K562 (cell line): ENCODE results near the gene SIRPB2. TPM values are rescaled to one million over a fixed set of nuclear protein-coding genes. Genes with fewer than 3 reads are reported as not detected.

Experiments used
- ATAC-seq: fragments of 200-7000 bp; cut with Tn5 transposase; 3 replicates; pipeline ENCODE4 v1.9.1; 2020; ENCODE audit warnings: moderate library complexity
- BruUV-seq: library from RNA; stranded (reverse); fragments of 400-500 nt; replicated peaks from 2 replicates; lab custom pipeline; 2021; lab: Mats Ljungman, UMichigan
- CTCF ChIA-PET: fragments of 300-600 bp; formaldehyde crosslinking; extraction: SDS; loops from one replicate; lab custom pipeline; 2021; ENCODE audit warnings: low intra/inter-chr PET ratio; lab: Yijun Ruan, JAX
- POLR2A ChIA-PET: fragments of 300-600, 350-650 bp; sonication (Branson Sonifier 250); formaldehyde crosslinking; extraction: SDS; loops from one replicate; lab custom pipeline; 2021; ENCODE audit warnings: antibody characterized with exemption, inconsistent platforms; lab: Yijun Ruan, JAX
- DNase-seq, 4 experiments: peaks; one replicate each; pipeline versions ENCODE4 v3.0.0 to v3.0.0-alpha.2; 2011 to 2018; ENCODE audit warnings: low spot score in 3 of 4, mixed read lengths in 3 of 4; ENCODE audit errors: extremely low read depth in 1 of 4
- FAIRE-seq: peaks from 2 replicates; lab custom pipeline; 2011; peaks lifted over from hg19 to GRCh38; lab: Jason Lieb, UNC
- H2AFZ ChIP-seq: 2 replicates; pipeline ENCODE4 v1.6.0; 2011; ENCODE audit warnings: low read depth, low read length, control low read depth, inconsistent platforms
- H3K27ac ChIP-seq: fragments of 200-600 bp; 3 replicates; pipeline ENCODE4 v1.8.0; 2011; ENCODE audit warnings: low read depth, mild to moderate bottlenecking, control low read depth, inconsistent platforms, low read length, moderate library complexity, mixed read lengths; ENCODE audit errors: extremely low read depth
- H3K27me3 ChIP-seq, 2 experiments: fragments of 300-600 bp in 1 of 2; 2 replicates in 1 of 2; 3 replicates in 1 of 2; pipeline versions ENCODE4 v1.6.0 to v1.8.0; 2011; ENCODE audit warnings: inconsistent platforms in 2 of 2, low read length in 2 of 2, mild to moderate bottlenecking in 1 of 2, mixed read lengths in 1 of 2, moderate library complexity in 1 of 2; ENCODE audit not compliant: control insufficient read depth in 2 of 2, insufficient read depth in 2 of 2
- H3K36me3 ChIP-seq: fragments of 300-600 bp; 3 replicates; pipeline ENCODE4 v1.8.0; 2011; ENCODE audit warnings: mild to moderate bottlenecking, low read length, inconsistent platforms; ENCODE audit not compliant: control insufficient read depth, insufficient read depth
- H3K4me1 ChIP-seq, 2 experiments: fragments of 200-600 bp in 1 of 2; replicated peaks in 1 of 2; 2 replicates in 1 of 2; 3 replicates in 1 of 2; pipeline versions ENCODE4 v1.5.1 to v1.8.0; 2011; ENCODE audit warnings: inconsistent platforms in 2 of 2, low read length in 2 of 2, mild to moderate bottlenecking in 1 of 2, mixed read lengths in 1 of 2, moderate library complexity in 1 of 2; ENCODE audit not compliant: control insufficient read depth in 2 of 2, insufficient read depth in 2 of 2
- H3K4me2 ChIP-seq: 2 replicates; pipeline ENCODE4 v1.6.1; 2011; ENCODE audit warnings: low read length, control low read depth, inconsistent platforms, mixed read lengths; ENCODE audit not compliant: insufficient read depth
- H3K4me3 ChIP-seq: fragments of 200-600 bp; sonication (generic), shearing (Covaris generic); 2 replicates; pipeline ENCODE4 v1.5.1; 2016; ENCODE audit warnings: control low read depth, inconsistent platforms
- H3K79me2 ChIP-seq: fragments of 200-600 bp; 3 replicates; pipeline ENCODE4 v1.8.0; 2011; ENCODE audit warnings: low read length, inconsistent platforms; ENCODE audit not compliant: control insufficient read depth, insufficient read depth
- H3K9ac ChIP-seq, 2 experiments: 2 replicates each; pipeline versions ENCODE4 v1.6.0 to v1.6.1; 2011; ENCODE audit warnings: low read depth in 2 of 2, low read length in 2 of 2, control low read depth in 1 of 2, inconsistent platforms in 1 of 2, mild to moderate bottlenecking in 1 of 2, mixed read lengths in 1 of 2; ENCODE audit not compliant: insufficient read depth in 1 of 2
- H3K9me1 ChIP-seq: one replicate; pipeline ENCODE4 v1.6.0; 2011; ENCODE audit warnings: inconsistent platforms, mild to moderate bottlenecking, low read length, moderate library complexity; ENCODE audit not compliant: control insufficient read depth, insufficient read depth
- H3K9me3 ChIP-seq: replicated peaks from 2 replicates; pipeline ENCODE4 v1.5.1; 2011; ENCODE audit warnings: low read depth, low read length, inconsistent platforms; ENCODE audit not compliant: control insufficient read depth, insufficient read depth
- H4K20me1 ChIP-seq: replicated peaks from 2 replicates; pipeline ENCODE4 v1.6.1; 2011; ENCODE audit warnings: low read length, inconsistent platforms, mixed read lengths; ENCODE audit not compliant: control insufficient read depth, insufficient read depth
- NRF1 ChIP-seq, 2 experiments: fragments of 450-650 bp; IDR thresholded peaks in 1 of 2; conservative IDR thresholded peaks in 1 of 2; 2 replicates each; pipeline ENCODE4 v1.6.1; 2014; ENCODE audit warnings: mild to moderate bottlenecking in 2 of 2
- TARDBP ChIP-seq: fragments of 450-650 bp; IDR thresholded peaks from 2 replicates; pipeline ENCODE4 v1.6.1; 2016
- ZNF121 ChIP-seq: sonication (generic); formaldehyde crosslinking; conservative IDR thresholded peaks from 2 replicates; pipeline ENCODE4 v1.8.0; 2022; ENCODE audit warnings: missing genetic modification reagents
- WGBS: fragments of 100-300 bp; shearing (Covaris generic); methylation state at CpG from one replicate; pipeline ENCODE4 v1.1.6; 2016; ENCODE audit warnings: low coverage, mixed read lengths; ENCODE audit not compliant: insufficient coverage; ENCODE audit errors: missing lambda C conversion rate; 5-methylcytosine and 5-hydroxymethylcytosine counted together
- in situ Hi-C: fragments of 300-500 bp; cut with MboI; formaldehyde crosslinking; loops from 4 replicates; pipeline ENCODE4 v1.15.0; 2018; ENCODE audit warnings: inconsistent platforms, mixed read lengths
- intact Hi-C: fragments of 100-400 bp; cut with micrococcal nuclease; formaldehyde crosslinking; loops from 2 replicates; pipeline ENCODE4 v1.14.2; 2022
- polyA plus RNA-seq, 8 experiments: library from polyadenylated mRNA; depleted of rRNA in 4 of 8; stranded (reverse) in 5 of 8; unstranded in 3 of 8; fragments of >200 nt; fragmentation: Nextera tagmentation in 2 of 8; fragmentation: Illumina TruSeq in 1 of 8; extraction: Ambion mirVana in 2 of 8; extraction: Trizol in 1 of 8; gene quantifications; 2 replicates each; pipeline versions ENCODE4 v1.2.1 to v1.2.3, GENCODE V29; 2011 to 2014; ENCODE audit warnings: inconsistent platforms in 1 of 8, missing spikeins in 1 of 8
- total RNA-seq, 7 experiments: library from RNA; depleted of rRNA in 6 of 7; stranded (reverse); fragments of >200 nt in 6 of 7; fragmentation: Illumina TruSeq in 2 of 7; extraction: Trizol in 2 of 7; gene quantifications; 2 replicates each; pipeline versions ENCODE4 v1.2.1 to v1.2.3, GENCODE V29; 2011 to 2021; ENCODE audit warnings: low replicate concordance in 1 of 7
- TF ChIP-seq, protein P1 (sequence below): fragments of 250-450 bp; sonication (Bioruptor Pico); IDR thresholded peaks from 2 replicates; pipeline ENCODE4 v1.8.0; 2022; ENCODE audit warnings: moderate library complexity, mild to moderate bottlenecking, inconsistent platforms
- TF ChIP-seq, protein P2 (sequence below): fragments of 450-650 bp; IDR thresholded peaks from 2 replicates; pipeline ENCODE4 v1.6.1; 2016; ENCODE audit warnings: mild to moderate bottlenecking, moderate library complexity
- TF ChIP-seq, protein P3 (sequence below): fragments of 250-450 bp; sonication (Bioruptor Pico); IDR thresholded peaks from 2 replicates; pipeline ENCODE4 v1.4.0; 2020; ENCODE audit warnings: mild to moderate bottlenecking

The SIRPB2 gene
- total and polyA plus RNA-seq, 9 of the 15 experiments (the other 6 are each of a cell fraction or from before 2014, with no cell fraction given): 0.07 TPM; not detected in 7

DNA sequence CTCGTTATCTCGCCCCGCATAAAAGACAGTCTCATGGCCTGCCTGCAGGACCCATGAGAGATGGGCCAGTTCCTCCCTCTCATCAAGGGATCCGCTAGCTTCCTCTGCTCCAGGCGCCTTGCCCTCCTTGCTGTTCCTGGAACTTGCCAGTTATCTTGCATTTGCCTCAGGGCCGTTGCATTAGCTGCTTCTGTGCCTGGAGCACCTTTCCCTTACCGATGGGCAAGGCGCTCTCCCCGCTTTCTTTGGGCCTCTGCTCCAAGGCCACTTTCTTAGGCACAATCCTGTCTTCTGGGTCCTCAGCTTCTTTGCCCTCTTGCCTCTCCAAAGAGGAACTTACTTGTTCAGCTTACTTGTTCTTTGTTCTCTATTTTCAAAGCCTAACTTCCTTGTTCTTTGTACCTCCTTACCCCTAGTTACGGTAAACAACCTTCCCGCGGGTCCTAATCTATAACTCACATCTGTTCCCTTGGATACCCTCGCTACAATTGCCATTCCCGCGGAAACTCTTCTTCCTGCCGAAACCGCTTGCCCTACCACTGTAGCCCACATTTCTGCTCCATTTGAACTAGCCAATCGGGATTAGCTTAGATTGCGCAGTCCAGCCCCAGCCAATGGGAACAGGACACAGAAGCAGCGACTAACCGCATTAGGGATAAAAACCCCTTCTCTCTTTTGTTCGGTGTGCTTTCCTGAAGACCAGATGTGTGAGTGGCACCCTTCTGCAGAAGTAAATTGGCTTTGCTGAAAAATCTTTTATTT lies 23.7 kb downstream of the SIRPB2 start:
- Histone ChIP-seq H3K27ac (peak overlapping the region; percentile 90), H3K79me2 (peaks cover 39% of the 10 kb centered on the region), H3K9ac (peak overlapping the region; percentile 75 to 89), H3K9me1 (no peaks in the 10 kb centered on the region), H3K27me3 (no peaks in the 10 kb centered on the region), H3K36me3 (peaks cover 32% of the 10 kb centered on the region), H3K4me3 (peak overlapping the region; percentile 97), H3K4me2 (peak overlapping the region; percentile 88), H3K9me3 (no peaks in the 10 kb centered on the region), H4K20me1 (peaks cover 8% of the 10 kb centered on the region; the same call in 1 of the 2 replicates), H3K4me1 (peaks cover 18 to 41% of the 10 kb centered on the region in 2 experiments), H2AFZ (peak overlapping the region; percentile 93)
- no TSS peak for BruUV-seq
- DNase-seq: peak; percentile 67 to 88 (median 78)
- FAIRE-seq: peak; percentile 96
- ChIA-PET CTCF (interaction anchor here (1.1 kb wide), 1 partner anchor 36 kb away, joined by 5 read pairs; no protein-coding TSS in a partner anchor), POLR2A (interaction anchor here (0.5 to 2.2 kb wide), 16 partner anchors 12 to 296 kb away, joined by 3 to 8 read pairs (median 3); no protein-coding TSS in a partner anchor)
- in situ Hi-C loops: no loop called here
- 3% methylated on average over 21 of the region's 22 CpGs for whole genome bisulfite sequencing
- ATAC-seq: peak; percentile 79
- intact Hi-C loops: loop anchor here (2.0 to 10.0 kb wide), 3 partner anchors 27 to 143 kb away; partner anchors contain the start of gene SDCBP2
- TF ChIP-seq, protein P1, sequence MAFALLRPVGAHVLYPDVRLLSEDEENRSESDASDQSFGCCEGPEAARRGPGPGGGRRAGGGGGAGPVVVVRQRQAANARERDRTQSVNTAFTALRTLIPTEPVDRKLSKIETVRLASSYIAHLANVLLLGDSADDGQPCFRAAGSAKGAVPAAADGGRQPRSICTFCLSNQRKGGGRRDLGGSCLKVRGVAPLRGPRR (CRISPR knock-in tag): no peak
- TF ChIP-seq NRF1 (conservative IDR thresholded peaks at IDR 0.05 in 1 of 2, IDR thresholded peaks at IDR 0.05 in 1 of 2): peak; percentile 32 to 51; a peak in 3 of 4 replicates
- TF ChIP-seq ZNF121 (CRISPR knock-in tag): no peak
- TF ChIP-seq, protein P2, sequence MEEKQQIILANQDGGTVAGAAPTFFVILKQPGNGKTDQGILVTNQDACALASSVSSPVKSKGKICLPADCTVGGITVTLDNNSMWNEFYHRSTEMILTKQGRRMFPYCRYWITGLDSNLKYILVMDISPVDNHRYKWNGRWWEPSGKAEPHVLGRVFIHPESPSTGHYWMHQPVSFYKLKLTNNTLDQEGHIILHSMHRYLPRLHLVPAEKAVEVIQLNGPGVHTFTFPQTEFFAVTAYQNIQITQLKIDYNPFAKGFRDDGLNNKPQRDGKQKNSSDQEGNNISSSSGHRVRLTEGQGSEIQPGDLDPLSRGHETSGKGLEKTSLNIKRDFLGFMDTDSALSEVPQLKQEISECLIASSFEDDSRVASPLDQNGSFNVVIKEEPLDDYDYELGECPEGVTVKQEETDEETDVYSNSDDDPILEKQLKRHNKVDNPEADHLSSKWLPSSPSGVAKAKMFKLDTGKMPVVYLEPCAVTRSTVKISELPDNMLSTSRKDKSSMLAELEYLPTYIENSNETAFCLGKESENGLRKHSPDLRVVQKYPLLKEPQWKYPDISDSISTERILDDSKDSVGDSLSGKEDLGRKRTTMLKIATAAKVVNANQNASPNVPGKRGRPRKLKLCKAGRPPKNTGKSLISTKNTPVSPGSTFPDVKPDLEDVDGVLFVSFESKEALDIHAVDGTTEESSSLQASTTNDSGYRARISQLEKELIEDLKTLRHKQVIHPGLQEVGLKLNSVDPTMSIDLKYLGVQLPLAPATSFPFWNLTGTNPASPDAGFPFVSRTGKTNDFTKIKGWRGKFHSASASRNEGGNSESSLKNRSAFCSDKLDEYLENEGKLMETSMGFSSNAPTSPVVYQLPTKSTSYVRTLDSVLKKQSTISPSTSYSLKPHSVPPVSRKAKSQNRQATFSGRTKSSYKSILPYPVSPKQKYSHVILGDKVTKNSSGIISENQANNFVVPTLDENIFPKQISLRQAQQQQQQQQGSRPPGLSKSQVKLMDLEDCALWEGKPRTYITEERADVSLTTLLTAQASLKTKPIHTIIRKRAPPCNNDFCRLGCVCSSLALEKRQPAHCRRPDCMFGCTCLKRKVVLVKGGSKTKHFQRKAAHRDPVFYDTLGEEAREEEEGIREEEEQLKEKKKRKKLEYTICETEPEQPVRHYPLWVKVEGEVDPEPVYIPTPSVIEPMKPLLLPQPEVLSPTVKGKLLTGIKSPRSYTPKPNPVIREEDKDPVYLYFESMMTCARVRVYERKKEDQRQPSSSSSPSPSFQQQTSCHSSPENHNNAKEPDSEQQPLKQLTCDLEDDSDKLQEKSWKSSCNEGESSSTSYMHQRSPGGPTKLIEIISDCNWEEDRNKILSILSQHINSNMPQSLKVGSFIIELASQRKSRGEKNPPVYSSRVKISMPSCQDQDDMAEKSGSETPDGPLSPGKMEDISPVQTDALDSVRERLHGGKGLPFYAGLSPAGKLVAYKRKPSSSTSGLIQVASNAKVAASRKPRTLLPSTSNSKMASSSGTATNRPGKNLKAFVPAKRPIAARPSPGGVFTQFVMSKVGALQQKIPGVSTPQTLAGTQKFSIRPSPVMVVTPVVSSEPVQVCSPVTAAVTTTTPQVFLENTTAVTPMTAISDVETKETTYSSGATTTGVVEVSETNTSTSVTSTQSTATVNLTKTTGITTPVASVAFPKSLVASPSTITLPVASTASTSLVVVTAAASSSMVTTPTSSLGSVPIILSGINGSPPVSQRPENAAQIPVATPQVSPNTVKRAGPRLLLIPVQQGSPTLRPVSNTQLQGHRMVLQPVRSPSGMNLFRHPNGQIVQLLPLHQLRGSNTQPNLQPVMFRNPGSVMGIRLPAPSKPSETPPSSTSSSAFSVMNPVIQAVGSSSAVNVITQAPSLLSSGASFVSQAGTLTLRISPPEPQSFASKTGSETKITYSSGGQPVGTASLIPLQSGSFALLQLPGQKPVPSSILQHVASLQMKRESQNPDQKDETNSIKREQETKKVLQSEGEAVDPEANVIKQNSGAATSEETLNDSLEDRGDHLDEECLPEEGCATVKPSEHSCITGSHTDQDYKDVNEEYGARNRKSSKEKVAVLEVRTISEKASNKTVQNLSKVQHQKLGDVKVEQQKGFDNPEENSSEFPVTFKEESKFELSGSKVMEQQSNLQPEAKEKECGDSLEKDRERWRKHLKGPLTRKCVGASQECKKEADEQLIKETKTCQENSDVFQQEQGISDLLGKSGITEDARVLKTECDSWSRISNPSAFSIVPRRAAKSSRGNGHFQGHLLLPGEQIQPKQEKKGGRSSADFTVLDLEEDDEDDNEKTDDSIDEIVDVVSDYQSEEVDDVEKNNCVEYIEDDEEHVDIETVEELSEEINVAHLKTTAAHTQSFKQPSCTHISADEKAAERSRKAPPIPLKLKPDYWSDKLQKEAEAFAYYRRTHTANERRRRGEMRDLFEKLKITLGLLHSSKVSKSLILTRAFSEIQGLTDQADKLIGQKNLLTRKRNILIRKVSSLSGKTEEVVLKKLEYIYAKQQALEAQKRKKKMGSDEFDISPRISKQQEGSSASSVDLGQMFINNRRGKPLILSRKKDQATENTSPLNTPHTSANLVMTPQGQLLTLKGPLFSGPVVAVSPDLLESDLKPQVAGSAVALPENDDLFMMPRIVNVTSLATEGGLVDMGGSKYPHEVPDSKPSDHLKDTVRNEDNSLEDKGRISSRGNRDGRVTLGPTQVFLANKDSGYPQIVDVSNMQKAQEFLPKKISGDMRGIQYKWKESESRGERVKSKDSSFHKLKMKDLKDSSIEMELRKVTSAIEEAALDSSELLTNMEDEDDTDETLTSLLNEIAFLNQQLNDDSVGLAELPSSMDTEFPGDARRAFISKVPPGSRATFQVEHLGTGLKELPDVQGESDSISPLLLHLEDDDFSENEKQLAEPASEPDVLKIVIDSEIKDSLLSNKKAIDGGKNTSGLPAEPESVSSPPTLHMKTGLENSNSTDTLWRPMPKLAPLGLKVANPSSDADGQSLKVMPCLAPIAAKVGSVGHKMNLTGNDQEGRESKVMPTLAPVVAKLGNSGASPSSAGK: peak; percentile 66
- TF ChIP-seq TARDBP: no peak
- TF ChIP-seq, protein P3, sequence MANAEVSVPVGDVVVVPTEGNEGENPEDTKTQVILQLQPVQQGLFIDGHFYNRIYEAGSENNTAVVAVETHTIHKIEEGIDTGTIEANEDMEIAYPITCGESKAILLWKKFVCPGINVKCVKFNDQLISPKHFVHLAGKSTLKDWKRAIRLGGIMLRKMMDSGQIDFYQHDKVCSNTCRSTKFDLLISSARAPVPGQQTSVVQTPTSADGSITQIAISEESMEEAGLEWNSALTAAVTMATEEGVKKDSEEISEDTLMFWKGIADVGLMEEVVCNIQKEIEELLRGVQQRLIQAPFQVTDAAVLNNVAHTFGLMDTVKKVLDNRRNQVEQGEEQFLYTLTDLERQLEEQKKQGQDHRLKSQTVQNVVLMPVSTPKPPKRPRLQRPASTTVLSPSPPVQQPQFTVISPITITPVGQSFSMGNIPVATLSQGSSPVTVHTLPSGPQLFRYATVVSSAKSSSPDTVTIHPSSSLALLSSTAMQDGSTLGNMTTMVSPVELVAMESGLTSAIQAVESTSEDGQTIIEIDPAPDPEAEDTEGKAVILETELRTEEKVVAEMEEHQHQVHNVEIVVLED (CRISPR knock-in tag): no peak
